ENCODE measurements around the gene CSF2. TPM values are rescaled to one million over a fixed set of nuclear protein-coding genes. Genes with fewer than 3 reads are reported as not detected.

The CSF2 gene
- total and polyA plus RNA-seq, 2 of the 4 experiments (the other 2 are of a cell fraction), result 0.31 TPM; not detected in 1

GRCh38 chr5:132030610-132031009 is 43.0 kb upstream of the CSF2 start:
- no peak for TF ChIP-seq USF2 (IDR thresholded peaks at IDR 0.05; ENCODE audit: low read depth, low read length)
- no peak for TF ChIP-seq SMC3 (IDR thresholded peaks at IDR 0.05; ENCODE audit: low read depth, low read length)
- no peak for TF ChIP-seq NFE2L2 (IDR thresholded peaks at IDR 0.05; ENCODE audit: low read depth, low read length)
- TF ChIP-seq CHD1 (IDR thresholded peaks at IDR 0.05; ENCODE audit: low read depth, low read length), result no peak
- no peak for TF ChIP-seq FOS (IDR thresholded peaks at IDR 0.05; ENCODE audit: low read depth, low read length)
- no peak for TF ChIP-seq ELK1 (IDR thresholded peaks at IDR 0.05; ENCODE audit: borderline replicate concordance, low read depth, low read length)
- TF ChIP-seq MXI1 (IDR thresholded peaks at IDR 0.05; ENCODE audit: borderline replicate concordance, low read depth, low read length), result no peak
- no peak for TF ChIP-seq RAD21 (IDR thresholded peaks at IDR 0.05; ENCODE audit: low read length)
- TF ChIP-seq MAFK (IDR thresholded peaks at IDR 0.05; ENCODE audit: low read depth, low read length), result no peak
- no peak for TF ChIP-seq MAZ (IDR thresholded peaks at IDR 0.05; ENCODE audit: borderline replicate concordance, low read depth, low read length)
- no peak for TF ChIP-seq RCOR1 (IDR thresholded peaks at IDR 0.05; ENCODE audit: insufficient replicate concordance, low read length)
- TF ChIP-seq POLR2A (IDR thresholded peaks at IDR 0.05; ENCODE audit: low read depth, low read length), result no peak
- no peak for TF ChIP-seq RFX5 (IDR thresholded peaks at IDR 0.05; ENCODE audit: low read depth, low read length)
- TF ChIP-seq BHLHE40 (IDR thresholded peaks at IDR 0.05; ENCODE audit: low read depth, low read length), result no peak
- TF ChIP-seq, protein P1, sequence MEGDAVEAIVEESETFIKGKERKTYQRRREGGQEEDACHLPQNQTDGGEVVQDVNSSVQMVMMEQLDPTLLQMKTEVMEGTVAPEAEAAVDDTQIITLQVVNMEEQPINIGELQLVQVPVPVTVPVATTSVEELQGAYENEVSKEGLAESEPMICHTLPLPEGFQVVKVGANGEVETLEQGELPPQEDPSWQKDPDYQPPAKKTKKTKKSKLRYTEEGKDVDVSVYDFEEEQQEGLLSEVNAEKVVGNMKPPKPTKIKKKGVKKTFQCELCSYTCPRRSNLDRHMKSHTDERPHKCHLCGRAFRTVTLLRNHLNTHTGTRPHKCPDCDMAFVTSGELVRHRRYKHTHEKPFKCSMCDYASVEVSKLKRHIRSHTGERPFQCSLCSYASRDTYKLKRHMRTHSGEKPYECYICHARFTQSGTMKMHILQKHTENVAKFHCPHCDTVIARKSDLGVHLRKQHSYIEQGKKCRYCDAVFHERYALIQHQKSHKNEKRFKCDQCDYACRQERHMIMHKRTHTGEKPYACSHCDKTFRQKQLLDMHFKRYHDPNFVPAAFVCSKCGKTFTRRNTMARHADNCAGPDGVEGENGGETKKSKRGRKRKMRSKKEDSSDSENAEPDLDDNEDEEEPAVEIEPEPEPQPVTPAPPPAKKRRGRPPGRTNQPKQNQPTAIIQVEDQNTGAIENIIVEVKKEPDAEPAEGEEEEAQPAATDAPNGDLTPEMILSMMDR (conservative IDR thresholded peaks at IDR 0.05; ENCODE audit: low read depth, low read length), result no peak
- no peak overlapping the region for H2AK5ac ChIP-seq (ENCODE audit: low read depth, low read length)
- no peak overlapping the region for H2AFZ ChIP-seq (replicated peaks; ENCODE audit: low read length, poor library complexity)
- no peak overlapping the region for H2AK9ac ChIP-seq (replicated peaks; ENCODE audit: low read depth, low read length, poor library complexity)
- no peak overlapping the region for H3K4me2 ChIP-seq (ENCODE audit: low read depth, low read length)
- no peak overlapping the region for H4K8ac ChIP-seq (ENCODE audit: low read depth in 2 of 2, low read length in 2 of 2)
- no peak overlapping the region for H2BK20ac ChIP-seq (ENCODE audit: low read depth, low read length)
- H2BK5ac ChIP-seq (ENCODE audit: low read depth, low read length, poor library complexity, severe bottlenecking), result no peak overlapping the region
- H3K56ac ChIP-seq (ENCODE audit: extremely low read depth, insufficient read depth, low read length), result no peak overlapping the region
- CTCF ChIA-PET, result no interaction called here
- POLR2A ChIA-PET (ENCODE audit: unreplicated experiment), result no interaction called here
- H4K20me1 ChIP-seq (ENCODE audit: insufficient read depth, low read length), result no peaks in the 10 kb centered on the region
- no peak overlapping the region for H3K4ac ChIP-seq (ENCODE audit: low read depth, low read length)
- ATAC-seq (ENCODE audit: low read depth), result no peak
- H4K91ac ChIP-seq (ENCODE audit: insufficient read depth, low read depth, low read length), result no peak overlapping the region
- H3K23ac ChIP-seq (ENCODE audit: low read depth, low read length), result no peak overlapping the region
- no peaks in the 10 kb centered on the region for H3K36me3 ChIP-seq (ENCODE audit: control insufficient read depth, insufficient read depth, low read length)
- no peak for DNase-seq
- H3K18ac ChIP-seq (ENCODE audit: low read depth, low read length), result no peak overlapping the region
- no peaks in the 10 kb centered on the region for H3K9me1 ChIP-seq (ENCODE audit: insufficient read depth, low read length)
- no peaks in the 10 kb centered on the region for H3K4me1 ChIP-seq (ENCODE audit: control insufficient read depth, insufficient read depth, low read length)
- H4K5ac ChIP-seq (ENCODE audit: low read depth, low read length), result no peak overlapping the region
- in situ Hi-C loops (cut with MboI; ENCODE audit: low sequenced_read_pairs) (no loop called here), dilution Hi-C loops (cut with HindIII; ENCODE audit: low sequenced_read_pairs, unreplicated experiment) (no loop called here), intact Hi-C loops (cut with micrococcal nuclease) (no loop called here)
- no peak overlapping the region for H3K4me3 ChIP-seq (ENCODE audit: insufficient read depth, low read depth, low read length)
- no peak overlapping the region for H2BK15ac ChIP-seq (ENCODE audit: low read depth, low read length)
- no peak overlapping the region for H2BK120ac ChIP-seq (ENCODE audit: low read depth, low read length)
- no peaks in the 10 kb centered on the region for H3K9me3 ChIP-seq (ENCODE audit: control insufficient read depth, insufficient read depth, low read length)
- peaks cover 5% of the 10 kb centered on the region for H3K27me3 ChIP-seq (ENCODE audit: control insufficient read depth, insufficient read depth, low read length)
- H3K9ac ChIP-seq (ENCODE audit: low read depth, low read length), result no peak overlapping the region
- WGBS, 2 experiments (ENCODE audit: extremely low coverage in 2 of 2, insufficient read length in 1 of 2), result 86% methylated on average over 1 of the region's 2 CpGs; no CpG with 5 or more reads in 1 of the 2 experiments
- no peak overlapping the region for H3K14ac ChIP-seq (replicated peaks; ENCODE audit: low read depth, low read length)
- no peaks in the 10 kb centered on the region for H3K79me1 ChIP-seq (ENCODE audit: low read depth in 1 of 2, low read length in 2 of 2)
- no TSS peak for BruUV-seq (replicated peaks)
- H3K27ac ChIP-seq (ENCODE audit: insufficient read depth, low read length), result no peak overlapping the region
